CD1c-positive myeloid dendritic cell (primary cell): ENCODE measurements around the gene RABGEF1.
A peak's percentile ranks its signal among the peaks of the same experiment; 100 is the strongest.
"Not testable (repeated sequence)": the region's sequence is repeated elsewhere in the genome, so short reads cannot be mapped to it uniquely, and the experiment has no call there.

Experiments
- DNase-seq: peaks from one replicate; pipeline ENCODE4 v3.0.0-alpha.2; 2016; ENCODE audit errors: extremely low spot score

RABGEF1 gene

DNA sequence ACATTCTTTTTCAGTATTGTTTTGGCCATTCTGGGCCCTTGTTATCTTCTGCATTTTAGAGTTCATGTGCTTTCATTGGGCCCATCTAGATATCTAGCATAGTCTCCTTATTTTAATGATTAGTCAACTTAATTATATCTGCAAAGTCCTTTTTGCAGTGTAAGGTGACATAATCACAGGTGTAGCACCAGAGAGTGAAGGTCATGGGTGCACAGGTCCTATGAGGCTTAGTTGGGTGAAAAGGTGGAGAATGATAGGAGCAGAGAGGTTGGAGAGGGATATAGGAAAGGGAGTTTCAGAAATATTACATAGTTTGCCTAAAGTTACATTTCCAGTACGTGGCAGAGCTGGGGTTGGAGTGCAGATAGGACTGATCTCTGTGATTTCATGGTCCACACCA is 24.4 kb downstream of the RABGEF1 start:
- not testable (repeated sequence) for DNase-seq

DNA sequence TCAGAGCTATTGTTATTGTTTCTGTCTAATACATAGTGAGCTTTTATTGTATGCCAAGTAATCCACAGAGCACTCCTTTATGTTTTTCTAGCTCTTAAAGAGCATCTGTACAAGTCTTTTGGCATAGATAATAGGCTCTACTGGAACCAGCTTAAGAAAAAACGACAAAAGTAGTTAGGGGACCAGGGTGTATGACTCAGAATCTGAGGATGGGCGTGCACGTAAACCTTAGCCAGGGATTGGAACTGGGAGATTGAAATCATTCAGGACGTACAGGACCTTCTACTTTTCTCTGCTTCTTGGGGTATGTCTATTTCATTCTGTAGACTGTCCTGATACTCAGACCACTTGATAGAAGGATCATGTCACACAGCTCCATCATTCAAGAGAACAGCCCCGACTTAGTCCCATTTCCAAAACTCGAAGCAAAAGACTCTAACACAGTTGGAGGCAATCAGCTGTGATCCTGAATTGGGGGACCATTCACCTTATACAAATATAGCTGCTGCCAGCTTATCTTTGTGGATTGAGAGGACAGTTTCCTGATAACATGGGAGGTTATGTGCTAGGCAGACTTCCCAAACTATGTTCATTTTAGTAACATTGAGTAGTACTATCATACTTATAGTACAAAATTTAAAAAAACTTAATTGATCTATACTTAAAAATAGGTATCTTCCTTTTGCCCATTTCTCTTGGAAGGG is 24.9 kb downstream of the RABGEF1 start:
- DNase-seq, result not testable (repeated sequence)

DNA sequence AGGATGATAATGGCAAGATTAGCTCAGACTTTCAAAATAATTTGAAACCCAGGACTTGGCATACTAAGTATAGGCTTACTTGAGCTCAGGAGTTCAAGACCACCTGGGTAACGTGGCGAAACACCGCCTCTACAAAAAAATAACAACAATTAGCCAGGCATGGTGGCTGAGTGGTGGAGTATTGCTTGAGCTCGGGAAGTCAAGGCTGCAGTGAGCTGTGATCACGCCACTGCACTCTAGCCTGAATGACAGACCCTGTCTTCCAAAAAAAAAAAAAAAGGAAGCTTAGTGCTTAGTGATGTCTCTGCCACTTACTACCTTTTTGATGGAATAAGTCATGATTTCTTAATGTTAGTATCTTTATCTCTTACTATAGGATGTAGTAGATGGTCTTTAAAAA is 25.5 kb downstream of the RABGEF1 start:
- DNase-seq, result no peak

DNA sequence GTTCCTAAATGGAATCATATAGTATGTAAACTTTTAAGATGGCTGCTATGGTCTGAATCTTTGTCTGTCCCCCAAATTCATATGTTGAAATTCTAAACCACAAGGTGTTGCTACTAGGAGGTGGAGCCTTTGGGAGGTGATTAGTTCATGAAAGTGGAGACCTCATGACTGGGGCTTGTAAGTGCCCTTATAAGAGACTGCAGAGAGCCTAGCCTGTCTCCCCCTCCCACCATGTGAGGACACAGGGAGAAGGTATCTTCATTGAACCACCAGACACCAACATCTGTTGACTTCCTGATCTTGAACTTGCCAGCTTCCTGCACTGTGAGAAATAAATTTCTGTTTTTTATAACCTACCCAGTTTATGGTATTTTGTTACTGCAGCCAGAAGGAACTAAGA is 27.0 kb downstream of the RABGEF1 start:
- DNase-seq, result not testable (repeated sequence)

DNA sequence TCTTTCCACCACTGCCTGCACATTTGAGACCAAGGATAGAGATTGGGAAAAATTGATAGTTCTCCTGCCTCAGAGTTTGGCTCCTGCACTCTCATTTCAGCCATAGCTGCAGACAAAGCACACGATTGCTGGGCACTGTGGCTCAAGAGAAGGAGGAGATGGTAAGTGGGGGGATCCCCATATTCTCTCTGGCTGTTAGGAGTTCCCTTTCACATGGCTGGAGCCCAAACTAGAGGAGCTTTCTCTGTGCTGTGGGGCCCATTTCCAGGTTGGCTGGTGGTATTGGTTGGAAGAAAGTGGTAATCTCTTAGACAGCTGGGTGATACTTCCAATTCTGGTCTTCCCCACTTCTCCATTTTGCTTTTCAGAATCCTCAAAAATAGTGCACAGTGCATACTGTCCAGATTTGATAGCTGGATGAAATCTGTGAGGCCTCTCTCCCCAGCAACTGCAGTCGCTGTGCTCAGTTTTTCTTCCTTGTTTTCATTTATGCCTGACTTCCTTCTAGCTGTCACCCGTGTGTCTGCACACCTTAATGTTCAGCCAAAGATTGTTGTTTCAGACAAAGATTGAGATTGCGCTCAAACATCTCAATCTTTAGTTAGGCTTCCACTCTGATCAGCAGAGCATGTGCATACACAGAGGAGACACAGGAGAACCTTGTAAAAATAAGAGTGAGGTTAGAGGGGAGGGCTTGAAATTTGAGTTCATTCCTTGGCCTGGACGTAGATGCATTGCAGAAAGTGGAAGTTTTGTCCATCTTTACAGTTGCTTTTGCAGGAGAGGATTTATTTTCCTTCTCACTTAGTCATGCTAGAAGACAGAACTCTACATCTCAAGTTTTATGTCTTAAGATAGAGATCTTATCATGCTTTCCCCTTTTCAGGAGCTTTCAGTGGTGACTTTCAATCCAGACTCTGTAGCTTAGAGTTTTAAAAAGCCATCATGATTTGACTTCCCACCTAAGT is 28.6 kb downstream of the RABGEF1 start:
- no peak for DNase-seq

DNA sequence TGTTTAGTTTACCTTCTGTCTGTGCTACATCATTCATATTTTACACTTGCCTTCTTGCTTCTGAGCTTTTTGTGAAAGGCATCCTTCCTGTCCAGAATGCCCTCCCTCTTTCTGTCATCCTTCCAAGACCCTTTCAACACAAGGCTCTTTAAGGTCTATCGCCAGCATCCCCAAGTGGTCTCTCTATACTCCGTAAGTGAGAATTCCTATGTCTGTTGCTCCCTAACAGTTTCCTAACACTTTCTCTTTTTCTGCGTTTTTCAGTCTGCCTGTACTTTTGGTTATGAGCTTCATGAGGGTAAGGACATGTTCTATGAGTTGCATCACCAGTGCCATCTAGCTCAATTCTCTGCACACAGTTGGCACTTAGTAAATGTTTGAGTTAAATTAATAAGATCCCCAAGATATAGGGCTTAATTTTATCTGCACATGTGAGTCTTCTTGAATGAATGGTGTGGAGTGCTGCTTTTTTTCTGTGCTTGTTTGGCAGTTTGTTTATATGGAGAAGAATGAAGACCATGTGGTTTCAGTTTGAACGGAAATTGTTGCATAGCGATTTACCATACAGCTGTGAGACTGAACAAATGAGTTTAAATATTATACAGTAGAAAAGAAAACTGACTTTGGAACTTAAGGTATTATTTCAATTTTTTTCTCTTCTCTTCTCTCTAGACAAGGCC is 29.4 kb downstream of the RABGEF1 start:
- no peak for DNase-seq

DNA sequence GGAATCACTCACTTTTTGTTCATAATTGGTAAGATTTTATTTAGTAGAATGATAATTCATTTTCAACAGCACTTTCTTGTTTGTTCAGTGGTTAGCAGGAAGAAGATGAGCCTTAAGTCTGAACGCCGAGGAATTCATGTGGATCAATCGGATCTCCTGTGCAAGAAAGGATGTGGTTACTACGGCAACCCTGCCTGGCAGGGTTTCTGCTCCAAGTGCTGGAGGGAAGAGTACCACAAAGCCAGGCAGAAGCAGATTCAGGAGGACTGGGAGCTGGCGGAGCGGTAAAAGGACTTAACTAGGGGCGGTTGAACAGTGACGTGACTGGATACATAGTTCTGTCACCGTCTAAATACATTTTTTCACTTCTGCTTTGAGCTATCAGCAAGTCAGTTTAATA is 31.3 kb downstream of the RABGEF1 start:
- DNase-seq, result no peak

DNA sequence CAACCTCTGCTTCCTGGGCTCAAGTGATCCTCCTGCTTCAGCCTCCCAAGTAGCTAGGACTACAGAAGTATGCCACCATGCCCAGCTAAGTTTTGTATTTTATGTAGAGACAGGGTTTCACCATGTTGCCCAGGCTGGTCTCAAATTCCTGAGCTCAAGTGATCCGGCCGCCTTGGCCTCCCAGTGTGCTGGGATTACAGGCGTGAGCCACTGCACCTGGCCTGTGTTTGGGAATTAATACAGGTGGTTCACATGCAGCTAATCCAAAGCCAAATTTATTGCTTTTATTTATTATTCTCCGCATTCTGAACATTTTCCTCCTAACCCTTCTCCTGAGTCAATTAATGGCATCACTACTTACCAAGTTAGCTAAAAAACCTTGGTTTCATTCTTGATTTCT is 33.2 kb downstream of the RABGEF1 start:
- not testable (repeated sequence) for DNase-seq

DNA sequence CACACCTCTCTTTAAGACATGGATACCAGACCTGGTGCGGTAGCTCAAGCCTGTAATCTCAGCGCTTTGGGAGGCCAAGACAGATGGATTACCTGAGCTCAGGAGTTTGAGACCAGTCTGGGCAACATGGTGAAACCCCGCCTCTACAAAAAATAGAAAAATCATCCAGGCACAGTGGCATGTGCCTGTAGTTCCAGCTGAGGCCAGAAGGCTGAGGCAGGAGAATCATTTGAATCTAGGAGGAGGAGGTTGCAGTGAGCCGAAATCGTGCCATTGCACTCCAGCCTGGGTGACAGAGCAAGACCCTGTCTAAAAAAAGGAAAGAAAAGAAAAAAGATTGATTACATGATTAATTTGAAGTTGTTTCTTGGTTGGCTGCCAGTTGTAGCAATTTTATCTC is 35.9 kb downstream of the RABGEF1 start:
- DNase-seq, result not testable (repeated sequence)

DNA sequence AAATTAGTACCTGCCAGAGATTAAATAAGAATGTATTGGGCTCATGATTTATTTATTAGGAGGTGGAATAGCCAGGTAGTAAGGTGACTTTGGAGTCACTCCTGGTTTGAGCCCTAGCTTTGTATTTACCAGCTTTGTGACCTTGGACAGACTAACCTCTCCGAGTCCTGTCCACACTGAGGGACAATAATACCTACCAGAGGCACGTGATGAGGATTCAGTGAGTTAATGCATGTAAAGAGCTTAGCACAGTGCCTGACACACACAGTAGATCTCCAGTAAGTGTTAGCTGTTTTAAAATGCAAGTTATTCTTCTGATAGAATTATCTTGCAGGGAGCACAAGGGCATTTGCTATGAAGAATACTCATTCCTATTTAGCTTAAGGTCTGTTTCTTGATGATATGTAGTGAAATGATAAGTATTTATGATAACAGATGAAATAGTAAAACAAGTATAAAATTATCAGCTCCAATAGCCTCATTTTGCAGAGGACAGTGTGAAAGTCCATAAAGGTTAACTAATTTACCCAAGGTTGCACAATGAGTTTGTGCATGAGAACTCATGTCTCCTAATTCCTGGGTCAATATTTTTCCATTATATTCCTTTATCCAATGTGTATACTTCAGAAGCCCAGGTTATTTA is 36.4 kb downstream of the RABGEF1 start:
- no peak for DNase-seq

DNA sequence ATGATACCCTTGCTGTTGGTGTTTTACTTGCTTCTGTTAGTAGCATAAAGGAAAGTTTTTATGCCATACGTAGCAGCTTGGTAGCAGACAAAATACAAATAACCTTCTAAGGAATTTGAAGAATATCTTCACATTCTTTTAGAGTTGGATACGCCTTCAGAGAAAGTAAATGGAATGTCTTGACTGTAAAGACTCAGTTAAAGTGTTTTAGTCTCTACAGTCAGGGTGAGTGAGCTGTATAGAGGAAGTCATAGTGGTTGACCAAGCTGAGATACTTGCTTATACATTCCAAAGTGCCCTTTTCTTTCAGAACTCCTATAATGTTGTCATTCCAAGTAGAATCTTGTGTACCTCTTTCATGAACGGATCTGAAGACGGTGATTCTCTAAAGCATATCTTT is 37.7 kb downstream of the RABGEF1 start:
- DNase-seq, result no peak

DNA sequence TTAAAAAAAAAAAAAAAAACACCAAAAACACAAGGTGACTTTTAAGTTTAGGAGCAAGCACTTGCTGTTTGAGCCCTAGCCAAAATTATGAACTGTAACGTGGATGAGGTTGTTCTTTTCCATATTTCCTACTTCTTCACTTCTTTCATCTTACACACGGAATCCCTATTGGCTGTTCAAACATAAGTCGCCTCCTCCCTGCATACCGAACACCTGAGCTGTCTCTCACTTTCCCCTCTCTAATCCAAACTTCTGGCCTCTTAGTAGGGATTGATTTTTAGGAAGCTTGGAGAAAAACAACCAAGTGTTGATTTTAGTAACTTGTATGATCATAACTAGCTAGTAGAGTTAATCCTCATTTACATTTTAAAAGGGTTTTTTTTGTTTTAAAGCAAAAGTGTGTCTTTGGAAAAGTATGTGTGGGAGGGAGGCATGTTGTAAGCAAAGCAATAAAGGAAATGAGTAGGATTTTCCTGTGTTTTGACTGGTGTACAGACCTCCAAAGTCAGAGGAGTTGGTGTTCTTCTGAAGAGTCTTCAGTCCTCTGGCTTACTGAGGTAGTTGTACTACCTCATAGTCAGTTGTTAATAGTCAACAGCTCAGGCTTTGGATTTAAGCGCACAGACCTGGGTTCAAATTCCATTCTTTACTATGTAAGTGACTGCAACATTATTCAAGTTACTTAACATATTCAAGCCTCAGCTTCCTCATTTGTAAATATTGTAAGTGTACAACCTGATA is 39.3 kb downstream of the RABGEF1 start:
- DNase-seq, result peak; percentile 51

DNA sequence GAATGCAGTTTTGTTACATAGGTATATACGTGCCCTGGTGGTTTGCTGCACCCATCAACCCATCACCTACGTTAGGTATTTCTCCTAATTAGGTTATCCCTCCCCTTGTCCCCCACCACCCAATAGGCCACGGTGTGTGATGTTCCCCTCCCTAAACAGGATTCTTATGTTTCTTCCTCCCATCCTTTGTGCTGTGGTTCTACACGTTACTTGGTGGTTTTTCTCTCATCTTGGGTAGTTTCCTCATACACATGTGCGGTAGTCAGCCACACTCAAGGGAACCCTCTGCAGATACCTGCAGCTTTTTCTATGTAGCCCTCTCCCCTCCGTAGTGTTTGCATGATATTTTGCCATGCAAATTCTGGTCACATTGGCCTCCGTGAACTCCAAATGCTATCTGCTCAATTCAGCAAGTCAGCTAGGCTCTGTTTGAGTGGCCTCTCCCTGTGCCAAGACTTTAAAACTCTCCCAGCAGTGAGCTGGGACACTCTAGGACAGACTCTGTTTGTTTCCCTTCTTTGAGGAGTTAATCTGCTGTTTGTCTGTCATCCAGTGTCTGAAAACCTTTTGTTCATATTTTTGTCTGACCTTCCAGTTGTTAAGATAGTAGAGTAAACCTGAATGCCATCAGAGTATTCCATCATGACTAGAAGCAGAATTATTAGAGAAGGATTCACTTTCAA is 41.0 kb downstream of the RABGEF1 start:
- no peak for DNase-seq

DNA sequence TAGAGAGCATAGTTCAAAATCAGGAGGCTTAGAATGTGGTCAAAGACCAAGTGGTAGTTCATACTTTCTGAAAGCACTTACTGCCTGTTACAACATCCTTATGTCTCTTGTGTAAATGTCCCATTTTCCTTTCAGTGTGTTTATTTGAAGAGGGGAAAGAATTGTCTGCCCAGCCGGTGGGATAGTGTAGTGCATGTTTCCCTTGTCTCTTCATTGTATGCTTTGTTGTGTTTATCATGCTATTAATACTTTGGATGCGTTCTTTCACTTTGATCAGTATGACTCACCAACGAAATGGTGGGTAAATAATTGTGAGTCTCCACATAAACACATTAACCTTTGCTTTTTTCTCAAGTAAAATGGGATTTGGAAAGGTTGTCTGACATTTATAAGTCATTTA is 42.3 kb downstream of the RABGEF1 start:
- DNase-seq, result not testable (repeated sequence)

DNA sequence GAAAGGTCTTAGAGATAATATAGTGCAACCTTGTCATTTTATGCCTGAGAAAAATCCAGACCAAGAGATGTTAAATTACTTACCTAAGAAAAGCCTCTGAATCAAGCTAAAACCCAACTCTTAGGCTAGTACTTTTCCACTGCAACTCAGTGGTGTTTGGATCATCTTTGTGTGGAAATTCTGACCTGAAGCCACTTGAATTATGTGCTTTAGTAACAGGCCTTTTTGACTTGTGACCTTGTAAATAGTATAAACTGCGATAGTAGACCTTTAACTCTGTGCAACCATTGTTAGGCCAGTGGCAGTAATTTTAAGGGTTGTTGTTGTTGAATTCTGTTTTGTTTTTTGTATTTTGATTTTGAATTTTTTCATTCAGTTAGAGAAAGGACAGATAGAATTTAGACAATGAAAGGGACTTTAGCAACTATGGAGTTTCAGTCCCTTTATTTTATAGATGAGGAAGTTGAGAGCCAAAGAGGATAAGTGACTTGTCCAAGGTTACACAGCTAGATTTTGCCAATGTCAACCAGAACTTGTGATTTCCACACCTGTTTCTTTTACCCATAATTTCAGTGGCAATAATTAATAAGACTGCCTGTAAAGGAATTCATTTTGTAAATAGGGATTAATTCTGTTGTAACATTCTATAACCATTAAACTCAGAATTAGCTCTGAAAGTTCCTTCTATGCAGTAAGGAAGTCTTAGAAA is 43.5 kb downstream of the RABGEF1 start:
- not testable (repeated sequence) for DNase-seq

DNA sequence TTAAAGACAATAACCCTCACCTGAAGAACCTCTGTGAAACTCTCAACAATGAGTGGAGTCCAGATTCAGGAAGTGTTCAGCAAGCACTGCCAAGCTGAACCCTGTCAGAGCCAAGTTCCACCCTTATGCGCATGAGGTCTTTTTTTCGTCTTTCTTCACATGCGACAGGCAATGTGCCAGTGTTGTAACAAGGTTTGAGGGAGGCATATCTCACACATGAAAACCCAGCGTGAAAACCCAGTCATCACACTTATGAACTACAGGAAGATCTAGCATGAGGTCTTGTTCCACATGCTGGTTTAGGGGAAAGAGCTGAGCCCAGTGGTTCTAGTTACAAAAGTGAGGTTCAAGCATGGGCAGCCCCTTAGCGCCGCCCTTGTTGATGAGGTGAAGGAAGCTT is 49.7 kb downstream of the RABGEF1 start:
- DNase-seq, result no peak

DNA sequence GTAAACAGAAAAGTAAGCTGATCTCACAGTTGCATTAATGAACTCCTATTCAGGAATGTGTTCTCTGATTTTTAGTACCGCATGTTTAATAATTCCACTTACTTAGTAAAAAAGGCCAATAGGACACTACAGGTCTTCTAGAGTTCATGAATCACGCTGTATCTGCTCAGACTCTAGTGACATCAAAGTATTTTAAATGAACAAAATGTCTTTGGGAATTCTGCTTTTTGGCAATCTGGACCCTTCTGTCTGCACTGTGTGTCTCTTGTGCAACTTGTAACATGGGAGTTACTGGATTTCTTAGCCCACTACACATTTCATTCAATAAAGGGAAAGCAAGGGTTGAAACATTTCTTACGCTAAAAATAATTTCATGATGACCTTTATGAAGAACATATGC is 50.2 kb downstream of the RABGEF1 start:
- DNase-seq, result no peak

DNA sequence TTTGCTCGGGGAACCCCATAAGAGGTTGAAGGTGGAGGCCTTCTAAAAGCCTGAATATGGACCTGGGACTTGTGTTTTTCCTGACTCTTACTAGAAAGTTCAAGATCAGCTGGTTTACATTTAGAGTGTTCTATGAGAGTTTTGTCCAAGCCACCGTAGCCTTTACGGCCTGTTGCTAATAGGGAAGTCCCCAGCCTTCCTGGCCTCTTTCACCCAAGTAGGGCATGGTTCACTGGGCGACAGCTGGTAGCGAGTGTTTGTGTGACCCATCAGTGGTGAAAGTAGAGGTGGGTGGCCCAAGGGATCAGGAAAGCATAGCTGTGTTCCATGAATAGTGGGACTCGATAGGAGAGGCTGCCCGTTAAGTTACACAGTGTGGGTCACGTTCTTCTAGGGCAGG is 60.1 kb downstream of the RABGEF1 start:
- no peak for DNase-seq

DNA sequence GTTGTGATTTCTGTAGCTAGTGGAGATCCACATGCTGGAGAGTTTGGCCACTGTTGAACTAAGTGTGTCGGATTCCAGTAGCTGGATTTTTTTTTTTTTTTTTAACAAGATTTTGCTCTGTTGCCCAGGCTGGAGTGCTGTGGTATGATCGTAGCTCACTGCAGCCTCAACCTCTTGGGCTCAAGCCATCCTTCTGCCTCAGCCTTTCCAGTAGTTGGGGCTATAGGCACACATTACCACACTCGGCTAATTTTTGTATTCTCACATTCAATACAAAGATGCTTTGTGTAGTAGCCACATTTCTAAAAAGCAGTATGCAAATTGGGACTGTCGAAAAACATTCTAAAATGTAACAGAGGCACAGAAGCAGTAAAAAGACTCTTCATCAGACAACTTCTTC is 63.5 kb downstream of the RABGEF1 start:
- no peak for DNase-seq

DNA sequence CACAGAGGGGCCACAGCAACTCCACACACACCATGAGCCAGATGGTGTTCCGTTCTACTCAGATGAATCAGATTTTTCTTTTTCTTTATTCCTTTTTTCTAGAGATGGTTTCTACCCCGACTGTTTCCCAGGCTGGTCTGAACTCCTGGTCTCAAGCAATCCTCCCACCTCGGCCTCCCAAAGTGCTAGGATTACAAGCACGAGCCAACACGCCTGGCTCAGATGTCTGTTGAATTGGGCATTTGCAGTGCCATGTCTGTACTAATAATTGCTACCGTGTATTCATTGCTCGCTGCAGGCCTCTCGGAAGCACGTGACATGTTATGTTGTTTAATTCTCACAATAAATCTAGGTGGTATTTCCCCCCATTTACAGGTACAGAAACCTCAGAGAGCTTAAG is 67.2 kb downstream of the RABGEF1 start:
- no peak for DNase-seq
